HG02973 (cell line): Measurements from ENCODE around the gene CCNI.
"Not testable (repeated sequence)": the region's sequence is repeated elsewhere in the genome, so short reads cannot be mapped to it uniquely, and the experiment has no call there.

ENCODE experiments used
- ATAC-seq: cut with Tn5 transposase; IDR thresholded peaks from one replicate; pipeline ENCODE4 v1.9.1; 2021; ENCODE audit warnings: moderate library complexity; ENCODE audit not compliant: unreplicated experiment

Gene CCNI

GRCh38 chr4:77040854-77041725 lies 34.7 kb downstream of the CCNI start:
- no peak for ATAC-seq

GRCh38 chr4:77040270-77040669 lies 35.5 kb downstream of the CCNI start:
- no peak for ATAC-seq

- ATAC-seq: no peak
Measured at GRCh38 chr4:77039796-77040195, 36.0 kb downstream of the CCNI start.

DNA sequence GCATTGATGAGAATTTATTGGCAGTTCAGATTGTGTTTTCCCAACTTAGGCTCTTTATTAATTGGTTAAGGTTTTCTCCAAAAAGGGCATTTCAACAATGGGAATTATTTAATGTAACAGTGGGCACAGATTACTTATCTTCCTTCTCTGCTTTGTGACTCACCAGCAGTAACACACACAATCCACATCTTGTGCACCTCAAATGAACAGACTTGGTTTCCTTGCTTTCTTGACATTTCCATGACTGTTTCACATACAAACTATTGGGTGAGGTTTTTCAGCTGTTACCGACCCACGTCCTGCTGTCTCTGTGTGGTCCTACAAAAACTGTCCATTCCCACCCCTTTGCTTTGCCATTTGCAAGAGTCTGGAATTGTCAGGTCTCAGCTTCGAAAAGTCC lies 38.1 kb downstream of the CCNI start:
- ATAC-seq: no peak

DNA sequence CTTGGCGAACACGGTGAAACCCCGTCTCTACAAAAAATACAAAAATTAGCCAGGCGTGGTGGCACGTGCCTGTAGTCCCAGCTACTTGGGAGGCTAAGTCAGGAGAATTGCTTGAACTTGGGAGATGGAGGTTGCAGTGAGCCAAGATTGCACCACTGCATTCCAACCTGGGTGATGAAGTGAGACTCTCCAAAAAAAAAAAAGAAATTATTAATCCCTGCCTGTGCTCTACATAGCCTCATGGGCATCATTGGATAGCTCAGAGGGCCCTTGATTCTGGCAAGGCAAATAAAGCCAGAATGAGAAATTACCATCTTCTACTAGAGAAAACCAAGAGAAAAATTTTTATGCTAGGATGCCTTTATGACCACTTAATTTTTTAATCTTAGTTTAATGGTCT lies 38.6 kb downstream of the CCNI start:
- not testable (repeated sequence) for ATAC-seq

- ATAC-seq: no peak
Measured at GRCh38 chr4:77036206-77036605, 39.6 kb downstream of the CCNI start.

GRCh38 chr4:77035153-77035552 lies 40.6 kb downstream of the CCNI start:
- no peak for ATAC-seq

DNA sequence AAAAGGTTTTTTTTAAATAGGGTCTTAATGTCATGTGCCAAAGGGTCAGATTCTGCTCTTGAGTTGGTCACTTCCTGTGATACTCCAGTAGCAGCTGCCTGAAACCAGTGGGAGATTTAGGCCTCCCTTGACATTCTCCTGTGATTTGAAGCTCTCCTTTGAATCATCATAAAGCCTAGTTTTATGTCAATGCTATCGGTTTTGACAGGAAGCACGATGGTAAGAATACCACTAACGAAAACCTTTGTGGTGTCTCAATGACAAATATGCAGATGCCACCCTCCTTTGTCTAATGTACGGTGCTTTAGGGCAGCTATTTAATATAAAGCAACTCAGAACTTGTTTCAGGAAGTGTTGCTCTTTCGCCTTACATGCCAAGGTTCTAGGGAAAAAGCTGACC lies 44.2 kb downstream of the CCNI start:
- no peak for ATAC-seq

DNA sequence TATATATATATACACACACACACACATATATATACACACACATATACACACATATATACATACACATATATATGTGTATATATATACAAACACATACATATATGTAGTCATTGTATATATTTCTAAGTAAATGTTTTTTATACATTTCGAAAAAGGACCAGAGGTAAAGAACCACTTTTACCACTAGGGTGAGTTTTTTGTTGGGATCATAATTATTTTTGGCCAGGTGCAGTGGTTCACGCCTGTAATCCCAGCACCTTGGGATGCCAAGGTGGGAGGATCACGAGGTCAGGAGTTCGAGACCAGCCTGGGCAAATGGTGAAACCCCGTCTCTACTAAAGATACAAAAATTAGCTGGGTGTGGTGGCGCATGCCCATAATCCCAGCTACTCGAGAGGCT lies 46.0 kb downstream of the CCNI start:
- ATAC-seq: not testable (repeated sequence)

GRCh38 chr4:77028246-77028645 lies 47.5 kb downstream of the CCNI start:
- ATAC-seq: no peak

- ATAC-seq: no peak
Measured at GRCh38 chr4:77026322-77026704, 49.5 kb downstream of the CCNI start.

- no peak for ATAC-seq
Measured at GRCh38 chr4:77025643-77026321, 50.0 kb downstream of the CCNI start.

GRCh38 chr4:77023920-77024319 lies 51.9 kb downstream of the CCNI start:
- no peak for ATAC-seq

DNA sequence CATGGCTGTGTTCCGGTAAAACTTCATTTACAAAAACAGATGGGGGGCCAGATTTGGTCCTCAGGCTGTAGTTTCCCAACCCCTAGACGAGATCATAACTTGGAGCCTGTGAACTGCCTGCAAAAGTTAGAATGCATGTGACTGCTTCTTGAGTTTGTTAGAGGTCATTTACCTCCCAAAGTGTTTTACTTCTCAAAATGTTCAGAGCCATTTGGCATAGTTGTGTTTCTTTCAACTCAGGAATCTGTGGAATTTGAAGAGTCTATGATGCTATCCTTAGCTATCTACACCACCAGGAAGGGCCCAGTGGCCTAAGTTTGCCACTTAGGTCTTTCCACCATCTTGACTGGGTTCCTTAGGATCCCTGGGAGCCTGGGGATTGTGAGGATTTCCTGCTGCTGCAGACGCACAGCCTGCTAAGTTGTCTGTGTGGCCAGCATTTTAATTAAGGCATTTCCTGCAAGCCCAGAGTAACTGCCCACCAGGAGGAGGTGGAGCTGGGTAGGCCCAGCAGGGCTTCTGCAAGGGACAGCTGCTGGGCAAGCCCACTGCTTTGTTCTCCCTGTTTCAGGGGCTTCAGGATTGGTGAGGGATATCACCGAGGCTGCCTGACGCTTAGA lies 53.1 kb downstream of the CCNI start:
- ATAC-seq: no peak

DNA sequence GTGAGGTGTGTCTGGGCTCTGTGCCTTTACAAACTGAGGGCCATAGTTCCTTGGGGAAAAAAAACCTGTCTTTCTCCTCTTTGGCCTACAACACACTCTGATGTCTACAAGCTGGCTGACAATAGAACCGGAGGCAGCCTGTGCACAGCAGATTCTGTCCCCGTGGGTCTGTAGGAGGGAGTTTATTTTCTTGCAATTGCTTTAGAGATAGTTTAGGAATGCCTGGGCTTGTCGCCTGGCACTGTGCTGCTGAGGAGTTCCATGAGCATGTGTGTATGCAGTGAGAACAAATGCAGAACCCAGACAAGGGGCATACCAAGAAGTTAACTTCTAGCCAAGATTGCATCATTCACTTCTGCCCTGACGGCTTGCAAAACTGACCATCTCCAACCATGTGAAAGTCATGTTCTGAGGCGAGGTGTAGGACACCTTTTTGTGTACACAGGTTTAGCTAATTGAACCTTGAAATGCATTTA lies 54.1 kb downstream of the CCNI start:
- no peak for ATAC-seq

DNA sequence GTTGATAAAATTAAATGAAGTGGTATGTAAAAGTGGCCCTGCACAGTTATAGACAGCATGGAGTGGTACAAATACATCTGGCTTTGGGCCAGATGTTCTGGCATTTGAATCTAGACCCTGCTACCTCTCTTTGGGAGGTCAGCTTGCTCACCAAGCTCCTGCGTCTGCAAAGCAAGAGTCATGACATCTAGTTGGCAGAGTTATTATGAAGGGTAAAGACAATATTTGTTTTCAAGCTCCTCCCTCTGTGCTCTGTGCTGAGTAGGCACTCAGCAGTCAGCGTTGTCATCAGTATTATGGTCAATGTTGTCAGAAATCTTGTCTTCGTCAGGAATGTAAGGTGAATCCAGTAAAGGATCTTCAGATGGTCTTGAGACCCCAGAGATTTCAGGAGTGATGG lies 55.8 kb downstream of the CCNI start:
- ATAC-seq: no peak

DNA sequence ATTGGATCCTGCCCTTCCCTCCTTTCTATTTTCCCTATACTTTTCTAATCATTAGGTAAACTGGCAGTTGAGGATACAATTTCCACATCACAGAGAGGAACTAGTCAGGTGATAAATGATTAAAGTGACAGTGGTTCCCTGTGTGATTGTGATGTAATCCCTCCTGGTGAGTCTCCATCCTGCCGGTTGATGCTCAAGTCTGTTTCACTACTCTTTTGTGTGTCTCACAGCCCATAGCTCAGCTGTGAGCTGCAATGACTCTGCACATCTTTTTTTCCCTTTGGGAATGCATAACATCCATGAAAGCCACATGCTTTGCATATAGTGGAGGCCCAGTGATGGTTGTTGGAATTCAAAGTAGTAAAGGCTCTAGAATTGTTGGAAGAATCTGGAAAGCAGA lies 60.4 kb downstream of the CCNI start:
- no peak for ATAC-seq

- no peak for ATAC-seq
Measured at GRCh38 chr4:77014256-77014655, 61.5 kb downstream of the CCNI start.

DNA sequence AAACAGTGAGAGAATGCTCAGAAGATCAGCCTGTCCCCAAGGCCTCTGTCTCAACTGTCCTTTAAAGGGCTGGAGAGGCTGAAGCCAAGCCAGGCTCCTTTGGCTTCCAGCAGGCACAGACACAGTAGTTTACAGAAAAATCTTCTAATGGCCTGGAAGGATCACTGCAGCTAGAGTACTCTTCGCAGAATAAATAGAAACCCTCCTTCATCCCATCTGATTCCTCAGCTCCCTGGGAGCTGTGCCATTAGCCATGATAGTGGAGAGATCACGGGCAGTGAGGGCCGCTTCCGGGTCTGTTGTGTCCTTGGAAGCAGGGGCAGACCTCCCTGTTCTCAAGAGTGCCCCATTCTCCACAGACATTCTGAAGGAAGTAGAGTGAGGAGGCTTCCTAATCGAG lies 63.1 kb downstream of the CCNI start:
- no peak for ATAC-seq

DNA sequence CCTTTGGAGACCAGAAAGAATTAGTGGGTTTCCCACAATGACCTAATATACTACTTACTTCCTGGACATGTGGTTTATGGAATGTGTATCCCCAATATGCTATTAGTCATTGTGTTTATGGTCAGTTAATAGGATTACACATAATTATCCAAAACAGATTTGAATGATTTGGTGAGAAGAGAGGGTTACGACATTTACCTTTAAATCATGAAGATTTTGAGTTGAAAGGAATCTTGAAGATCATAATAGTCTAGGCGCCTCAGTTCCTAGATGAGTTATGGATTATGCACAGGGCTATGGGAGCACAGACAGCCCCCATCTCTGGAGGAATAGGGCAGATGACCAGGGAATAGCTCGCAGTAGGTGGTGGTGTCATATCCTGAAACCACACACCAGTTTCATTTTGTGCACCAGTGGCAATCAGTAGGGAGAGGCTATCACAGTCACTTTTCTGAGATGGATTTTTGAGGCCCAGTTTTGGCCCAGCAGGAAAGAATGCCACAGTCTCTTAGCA lies 64.9 kb downstream of the CCNI start:
- no peak for ATAC-seq

DNA sequence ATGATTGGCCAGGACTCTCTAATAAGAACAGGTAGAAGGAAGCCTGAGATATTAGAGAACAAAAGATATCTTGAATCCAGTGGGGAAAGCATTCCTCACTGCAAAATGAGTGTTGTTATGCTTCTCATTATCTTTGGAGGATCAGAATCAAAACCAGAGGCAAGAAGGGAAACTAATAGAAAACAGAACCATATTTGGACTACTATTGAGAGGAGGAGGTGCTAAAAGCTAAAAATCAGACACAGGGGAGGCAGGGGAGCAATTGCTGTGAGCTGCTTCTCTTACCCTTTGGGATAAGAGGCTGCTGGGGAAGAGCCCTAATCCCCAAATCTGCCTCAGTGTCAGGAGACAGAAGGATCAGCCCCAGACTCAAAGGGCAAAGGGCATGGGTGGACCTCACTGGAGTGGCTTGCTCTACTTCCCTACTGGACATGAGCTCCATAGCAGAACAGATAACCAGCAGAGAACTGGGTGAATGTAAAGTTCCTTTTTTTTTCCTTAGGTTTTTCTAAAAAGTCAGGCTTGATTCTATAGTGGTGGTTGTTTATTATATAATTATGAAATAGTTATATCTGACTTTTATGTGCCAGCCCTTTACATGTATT lies 66.2 kb downstream of the CCNI start:
- ATAC-seq: no peak
